HepG2 (cell line): ENCODE data around the gene CAMK2D. TPM values are rescaled to one million over a fixed set of nuclear protein-coding genes. Genes with fewer than 3 reads are reported as not detected.

Experiments
- ATAC-seq: fragments of 200-7000 bp; cut with Tn5 transposase; 3 replicates; pipeline ENCODE4 v1.9.1; 2020; ENCODE audit warnings: mild to moderate bottlenecking, moderate library complexity
- BruUV-seq: library from RNA; stranded (reverse); fragments of 400-500 nt; replicated peaks from 2 replicates; lab custom pipeline; 2021; lab: Mats Ljungman, UMichigan
- CTCF ChIA-PET: fragments of 300-600 bp; formaldehyde crosslinking; extraction: SDS; loops from one replicate; lab custom pipeline; 2021; ENCODE audit warnings: low total read pairs, inconsistent platforms, low intra/inter-chr PET ratio; lab: Yijun Ruan, JAX
- POLR2A ChIA-PET: fragments of 350-600 bp; sonication (Branson Sonifier 250); formaldehyde crosslinking; loops from one replicate; lab custom pipeline; 2020; ENCODE audit warnings: antibody characterized with exemption, inconsistent platforms; lab: Yijun Ruan, JAX
- DNase-seq: peaks from one replicate; pipeline ENCODE4 v3.0.0-alpha.2; 2015; ENCODE audit warnings: low spot score
- FAIRE-seq: peaks from 3 replicates; lab custom pipeline; 2011; peaks lifted over from hg19 to GRCh38; lab: Jason Lieb, UNC
- H2AFZ ChIP-seq: one replicate; pipeline ENCODE4 v1.6.1; 2011; ENCODE audit warnings: low read length, inconsistent platforms
- H3K27ac ChIP-seq: fragments of 300-600 bp; 3 replicates; pipeline ENCODE4 v1.8.0; 2011; ENCODE audit warnings: mixed run types, mild to moderate bottlenecking, mixed read lengths, low read length, inconsistent platforms; ENCODE audit not compliant: insufficient read depth; ENCODE audit errors: extremely low read length
- H3K27me3 ChIP-seq, 2 experiments: fragments of 200-600 bp in 1 of 2; 2 replicates in 1 of 2; 3 replicates in 1 of 2; pipeline versions ENCODE4 v1.6.0 to v1.8.0; 2011; ENCODE audit warnings: low read length in 2 of 2, mild to moderate bottlenecking in 2 of 2, moderate library complexity in 2 of 2, inconsistent platforms in 1 of 2; ENCODE audit not compliant: insufficient read depth in 2 of 2, control insufficient read depth in 1 of 2
- H3K36me3 ChIP-seq, 2 experiments: fragments of 200-600 bp in 1 of 2; replicated peaks in 1 of 2; 2 replicates in 1 of 2; 3 replicates in 1 of 2; pipeline versions ENCODE4 v1.5.1 to v1.8.0; 2011; ENCODE audit warnings: low read length in 2 of 2, inconsistent platforms in 1 of 2; ENCODE audit not compliant: insufficient read depth in 2 of 2, control insufficient read depth in 1 of 2
- H3K4me1 ChIP-seq: 2 replicates; pipeline ENCODE4 v1.5.1; 2012; ENCODE audit warnings: low read length, inconsistent platforms; ENCODE audit not compliant: insufficient read depth
- H3K4me2 ChIP-seq: 2 replicates; pipeline ENCODE4 v1.6.0; 2011; ENCODE audit warnings: low read depth, low read length, inconsistent platforms
- H3K4me3 ChIP-seq, 3 experiments: fragments of 200-600 bp in 1 of 3; sonication (generic), shearing (Covaris generic) in 1 of 3; replicated peaks in 1 of 3; 2 replicates each; pipeline ENCODE4 v1.5.1; 2011 to 2016; ENCODE audit warnings: low read length in 3 of 3, inconsistent platforms in 2 of 3, low read depth in 2 of 3, mild to moderate bottlenecking in 2 of 3, control low read depth in 1 of 3, mixed read lengths in 1 of 3; ENCODE audit not compliant: insufficient read depth in 1 of 3
- H3K79me2 ChIP-seq: one replicate; pipeline ENCODE4 v1.6.1; 2011; ENCODE audit warnings: low read length, inconsistent platforms; ENCODE audit not compliant: insufficient read depth
- H3K9ac ChIP-seq: 2 replicates; pipeline ENCODE4 v1.6.0; 2011; ENCODE audit warnings: mild to moderate bottlenecking, low read depth, low read length, inconsistent platforms; ENCODE audit not compliant: insufficient read depth
- H3K9me3 ChIP-seq: 2 replicates; pipeline ENCODE4 v1.5.1; 2012; ENCODE audit warnings: mild to moderate bottlenecking, low read length
- H4K20me1 ChIP-seq: 2 replicates; pipeline ENCODE4 v1.6.0; 2011; ENCODE audit warnings: inconsistent platforms, mild to moderate bottlenecking, low read length, moderate library complexity; ENCODE audit not compliant: insufficient read depth
- FIP1L1 ChIP-seq: fragments of 200-400 bp; formaldehyde crosslinking; IDR thresholded peaks from 2 replicates; pipeline ENCODE4 v1.6.1; 2018; ENCODE audit warnings: low read depth, mild to moderate bottlenecking, low read length, moderate library complexity, borderline replicate concordance; ENCODE audit not compliant: insufficient read depth
- FOXA1 ChIP-seq, 2 experiments: fragments of 450-650 bp in 1 of 2; sonication (generic) in 1 of 2; formaldehyde crosslinking in 1 of 2; IDR thresholded peaks; 2 replicates each; pipeline versions ENCODE4 v1.4.0 to v1.6.1; 2016 to 2020; ENCODE audit warnings: missing genetic modification reagents in 1 of 2
- FOXA3 ChIP-seq: IDR thresholded peaks from 2 replicates; pipeline ENCODE4 v1.6.1; 2016; ENCODE audit warnings: missing genetic modification reagents, missing compliant biosample characterization
- GATAD2A ChIP-seq: IDR thresholded peaks from 2 replicates; pipeline ENCODE4 v1.6.1; 2016
- U2AF1 ChIP-seq: fragments of 200-400 bp; formaldehyde crosslinking; optimal IDR thresholded peaks from 2 replicates; pipeline ENCODE3; 2017; ENCODE audit warnings: mild to moderate bottlenecking, low read depth, low read length
- ZNF441 ChIP-seq: sonication (generic); formaldehyde crosslinking; IDR thresholded peaks from 2 replicates; pipeline ENCODE4 v1.7.0; 2021; ENCODE audit warnings: missing genetic modification reagents, borderline replicate concordance
- ZNF546 ChIP-seq: sonication (generic); formaldehyde crosslinking; conservative IDR thresholded peaks from 2 replicates; pipeline ENCODE4 v1.8.1; 2023; ENCODE audit warnings: mild to moderate bottlenecking, missing genetic modification reagents
- ZNF567 ChIP-seq: sonication (generic); formaldehyde crosslinking; IDR thresholded peaks from 2 replicates; pipeline ENCODE4 v1.8.1; 2023; ENCODE audit warnings: mild to moderate bottlenecking, missing genetic modification reagents, borderline replicate concordance
- WGBS: methylation state at CpG from one replicate; pipeline ENCODE4 v1.1.6; 2017; ENCODE audit warnings: low lambda C conversion rate; 5-methylcytosine and 5-hydroxymethylcytosine counted together
- in situ Hi-C: cut with HindIII; loops from 2 replicates; pipeline ENCODE4 v1.10.0; 2017; ENCODE audit warnings: low pct_unique_long_range_greater_than_20kb; ENCODE audit not compliant: extremely low pct_ligation_motif_present
- intact Hi-C: fragments of 100-400 bp; cut with micrococcal nuclease; formaldehyde crosslinking; loops from one replicate; pipeline ENCODE4 v1.10.0; 2022; ENCODE audit not compliant: unreplicated experiment
- polyA plus RNA-seq, 8 experiments: library from polyadenylated mRNA; depleted of rRNA in 3 of 8; stranded (reverse) in 7 of 8; unstranded in 1 of 8; fragments of >200 nt; fragmentation: Illumina TruSeq in 4 of 8; extraction: Trizol in 4 of 8; gene quantifications; 2 replicates each; pipeline versions ENCODE4 v1.2.1 to v1.2.3, GENCODE V29; 2011 to 2016; ENCODE audit warnings: low read depth in 4 of 8, missing spikeins in 1 of 8, mixed read lengths in 1 of 8; ENCODE audit not compliant: insufficient read depth in 1 of 8
- total RNA-seq, 5 experiments: library from RNA; depleted of rRNA; stranded (reverse); fragments of >200 nt; fragmentation: Illumina TruSeq; extraction: Trizol; gene quantifications; 2 replicates each; pipeline ENCODE4 v1.2.3, GENCODE V29; 2016; ENCODE audit warnings: low read depth in 1 of 5
- TF ChIP-seq, protein P1 (sequence below): IDR thresholded peaks from 2 replicates; pipeline ENCODE4 v1.4.0; 2020; ENCODE audit warnings: mild to moderate bottlenecking, missing genetic modification reagents
- TF ChIP-seq, protein P2 (sequence below): sonication (generic); formaldehyde crosslinking; IDR thresholded peaks from 2 replicates; pipeline ENCODE4; 2020; ENCODE audit warnings: missing genetic modification reagents, mild to moderate bottlenecking, borderline replicate concordance
- TF ChIP-seq, protein P3 (sequence below): IDR thresholded peaks from 2 replicates; pipeline ENCODE4 v1.6.1; 2016; ENCODE audit warnings: low read depth
- TF ChIP-seq, protein P4 (sequence below): sonication (generic); formaldehyde crosslinking; IDR thresholded peaks from 2 replicates; pipeline ENCODE4 v1.4.0; 2020; ENCODE audit warnings: low read depth, mild to moderate bottlenecking, missing genetic modification reagents

CAMK2D gene
- total and polyA plus RNA-seq, 2 of the 13 experiments (the other 11 are each of a cell fraction or from before 2014, with no cell fraction given), result 18.0 to 65.4 TPM

DNA sequence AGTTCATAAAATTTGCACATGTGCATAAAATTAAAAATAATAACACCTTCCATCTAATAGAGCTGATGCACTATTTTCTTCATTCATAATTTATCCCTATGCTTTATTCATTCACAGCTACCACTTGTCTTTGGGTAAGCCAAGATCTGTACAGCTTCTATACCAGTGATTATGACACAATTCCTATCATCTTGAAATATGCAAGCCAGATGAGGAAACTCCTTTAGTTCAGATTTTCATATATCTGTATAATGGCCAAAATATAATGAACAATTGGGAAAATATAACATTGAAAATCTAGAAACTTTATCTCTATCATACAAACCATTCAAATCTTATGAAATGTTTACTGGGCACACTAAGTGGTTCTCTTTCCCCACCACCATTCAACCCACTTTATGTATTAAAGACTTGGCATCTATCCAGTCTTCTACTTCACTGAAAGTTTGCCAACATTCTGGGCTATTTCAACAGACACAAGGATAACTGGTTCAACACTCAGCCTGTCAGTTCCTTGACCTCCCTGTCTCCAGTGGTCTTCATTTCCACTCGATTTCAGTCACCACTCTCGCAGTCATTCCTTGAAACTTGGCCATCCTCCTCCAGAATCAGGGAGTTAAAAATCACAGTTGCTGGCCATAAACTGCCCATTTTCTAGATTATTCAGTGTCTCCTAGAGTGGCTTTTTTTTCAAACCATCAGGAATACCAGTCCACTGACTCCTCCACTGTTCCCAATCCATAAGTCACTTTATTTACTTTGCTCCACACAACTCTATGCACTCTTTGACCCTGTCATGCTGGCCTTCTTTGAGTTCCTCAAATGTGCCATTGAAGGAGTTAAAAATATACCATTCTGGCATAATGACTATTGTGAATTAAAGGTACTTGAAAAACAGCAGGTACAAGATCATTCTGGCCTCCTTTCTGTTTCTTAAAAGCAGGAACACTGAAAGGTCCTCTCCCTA lies 85.5 kb downstream of the CAMK2D start:
- Histone ChIP-seq H3K9me3 (peaks cover under 1% of the 10 kb centered on the region; the same call in 1 of the 2 replicates), H3K27ac (no peak overlapping the region), H3K36me3 (no peaks in the 10 kb centered on the region; a peak in 1 of 5 replicates), H3K4me2 (no peak overlapping the region), H2AFZ (no peak overlapping the region), H3K27me3 (no peaks in the 10 kb centered on the region), H3K9ac (no peak overlapping the region), H3K4me3 (no peak overlapping the region), H4K20me1 (no peaks in the 10 kb centered on the region), H3K4me1 (peaks cover 18% of the 10 kb centered on the region), H3K79me2 (peaks cover 2% of the 10 kb centered on the region)
- CTCF ChIA-PET, result no interaction called here
- WGBS, result 95% methylated on average over 2 of the region's 2 CpGs
- no peak for FAIRE-seq
- in situ Hi-C loops (no loop called here), intact Hi-C loops (no loop called here)
- POLR2A ChIA-PET, result no interaction called here
- DNase-seq, result peak; percentile 21
- peak; percentile 68; the same call in 2 of the 3 replicates for ATAC-seq
- no TSS peak for BruUV-seq
- TF ChIP-seq GATAD2A, result peak; percentile 54
- TF ChIP-seq FIP1L1, result no peak
- TF ChIP-seq FOXA3, result 0 out of 2 replicates have a peak, but pooled peaks have one; percentile 7
- TF ChIP-seq, protein P1, sequence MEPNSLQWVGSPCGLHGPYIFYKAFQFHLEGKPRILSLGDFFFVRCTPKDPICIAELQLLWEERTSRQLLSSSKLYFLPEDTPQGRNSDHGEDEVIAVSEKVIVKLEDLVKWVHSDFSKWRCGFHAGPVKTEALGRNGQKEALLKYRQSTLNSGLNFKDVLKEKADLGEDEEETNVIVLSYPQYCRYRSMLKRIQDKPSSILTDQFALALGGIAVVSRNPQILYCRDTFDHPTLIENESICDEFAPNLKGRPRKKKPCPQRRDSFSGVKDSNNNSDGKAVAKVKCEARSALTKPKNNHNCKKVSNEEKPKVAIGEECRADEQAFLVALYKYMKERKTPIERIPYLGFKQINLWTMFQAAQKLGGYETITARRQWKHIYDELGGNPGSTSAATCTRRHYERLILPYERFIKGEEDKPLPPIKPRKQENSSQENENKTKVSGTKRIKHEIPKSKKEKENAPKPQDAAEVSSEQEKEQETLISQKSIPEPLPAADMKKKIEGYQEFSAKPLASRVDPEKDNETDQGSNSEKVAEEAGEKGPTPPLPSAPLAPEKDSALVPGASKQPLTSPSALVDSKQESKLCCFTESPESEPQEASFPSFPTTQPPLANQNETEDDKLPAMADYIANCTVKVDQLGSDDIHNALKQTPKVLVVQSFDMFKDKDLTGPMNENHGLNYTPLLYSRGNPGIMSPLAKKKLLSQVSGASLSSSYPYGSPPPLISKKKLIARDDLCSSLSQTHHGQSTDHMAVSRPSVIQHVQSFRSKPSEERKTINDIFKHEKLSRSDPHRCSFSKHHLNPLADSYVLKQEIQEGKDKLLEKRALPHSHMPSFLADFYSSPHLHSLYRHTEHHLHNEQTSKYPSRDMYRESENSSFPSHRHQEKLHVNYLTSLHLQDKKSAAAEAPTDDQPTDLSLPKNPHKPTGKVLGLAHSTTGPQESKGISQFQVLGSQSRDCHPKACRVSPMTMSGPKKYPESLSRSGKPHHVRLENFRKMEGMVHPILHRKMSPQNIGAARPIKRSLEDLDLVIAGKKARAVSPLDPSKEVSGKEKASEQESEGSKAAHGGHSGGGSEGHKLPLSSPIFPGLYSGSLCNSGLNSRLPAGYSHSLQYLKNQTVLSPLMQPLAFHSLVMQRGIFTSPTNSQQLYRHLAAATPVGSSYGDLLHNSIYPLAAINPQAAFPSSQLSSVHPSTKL (CRISPR knock-in tag), result 0 out of 2 replicates have a peak, but pooled peaks have one; percentile 34
- TF ChIP-seq ZNF441 (CRISPR knock-in tag), result no peak
- TF ChIP-seq ZNF567 (CRISPR knock-in tag), result no peak
- no peak for TF ChIP-seq U2AF1
- no peak for TF ChIP-seq ZNF546
- no peak for TF ChIP-seq FOXA1 (IDR thresholded peaks at IDR 0.05)
- TF ChIP-seq FOXA1 (CRISPR knock-in tag; IDR thresholded peaks at IDR 0.05), result 0 out of 2 replicates have a peak, but pooled peaks have one; percentile 14
- TF ChIP-seq, protein P2, sequence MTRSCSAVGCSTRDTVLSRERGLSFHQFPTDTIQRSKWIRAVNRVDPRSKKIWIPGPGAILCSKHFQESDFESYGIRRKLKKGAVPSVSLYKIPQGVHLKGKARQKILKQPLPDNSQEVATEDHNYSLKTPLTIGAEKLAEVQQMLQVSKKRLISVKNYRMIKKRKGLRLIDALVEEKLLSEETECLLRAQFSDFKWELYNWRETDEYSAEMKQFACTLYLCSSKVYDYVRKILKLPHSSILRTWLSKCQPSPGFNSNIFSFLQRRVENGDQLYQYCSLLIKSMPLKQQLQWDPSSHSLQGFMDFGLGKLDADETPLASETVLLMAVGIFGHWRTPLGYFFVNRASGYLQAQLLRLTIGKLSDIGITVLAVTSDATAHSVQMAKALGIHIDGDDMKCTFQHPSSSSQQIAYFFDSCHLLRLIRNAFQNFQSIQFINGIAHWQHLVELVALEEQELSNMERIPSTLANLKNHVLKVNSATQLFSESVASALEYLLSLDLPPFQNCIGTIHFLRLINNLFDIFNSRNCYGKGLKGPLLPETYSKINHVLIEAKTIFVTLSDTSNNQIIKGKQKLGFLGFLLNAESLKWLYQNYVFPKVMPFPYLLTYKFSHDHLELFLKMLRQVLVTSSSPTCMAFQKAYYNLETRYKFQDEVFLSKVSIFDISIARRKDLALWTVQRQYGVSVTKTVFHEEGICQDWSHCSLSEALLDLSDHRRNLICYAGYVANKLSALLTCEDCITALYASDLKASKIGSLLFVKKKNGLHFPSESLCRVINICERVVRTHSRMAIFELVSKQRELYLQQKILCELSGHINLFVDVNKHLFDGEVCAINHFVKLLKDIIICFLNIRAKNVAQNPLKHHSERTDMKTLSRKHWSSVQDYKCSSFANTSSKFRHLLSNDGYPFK (CRISPR knock-in tag), result no peak
- TF ChIP-seq, protein P3, sequence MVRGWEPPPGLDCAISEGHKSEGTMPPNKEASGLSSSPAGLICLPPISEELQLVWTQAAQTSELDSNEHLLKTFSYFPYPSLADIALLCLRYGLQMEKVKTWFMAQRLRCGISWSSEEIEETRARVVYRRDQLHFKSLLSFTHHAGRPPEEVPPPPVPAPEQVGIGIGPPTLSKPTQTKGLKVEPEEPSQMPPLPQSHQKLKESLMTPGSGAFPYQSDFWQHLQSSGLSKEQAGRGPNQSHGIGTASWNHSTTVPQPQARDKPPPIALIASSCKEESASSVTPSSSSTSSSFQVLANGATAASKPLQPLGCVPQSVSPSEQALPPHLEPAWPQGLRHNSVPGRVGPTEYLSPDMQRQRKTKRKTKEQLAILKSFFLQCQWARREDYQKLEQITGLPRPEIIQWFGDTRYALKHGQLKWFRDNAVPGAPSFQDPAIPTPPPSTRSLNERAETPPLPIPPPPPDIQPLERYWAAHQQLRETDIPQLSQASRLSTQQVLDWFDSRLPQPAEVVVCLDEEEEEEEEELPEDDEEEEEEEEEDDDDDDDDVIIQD (CRISPR knock-in tag), result 0 out of 2 replicates have a peak, but pooled peaks have one; percentile 36
- TF ChIP-seq, protein P4, sequence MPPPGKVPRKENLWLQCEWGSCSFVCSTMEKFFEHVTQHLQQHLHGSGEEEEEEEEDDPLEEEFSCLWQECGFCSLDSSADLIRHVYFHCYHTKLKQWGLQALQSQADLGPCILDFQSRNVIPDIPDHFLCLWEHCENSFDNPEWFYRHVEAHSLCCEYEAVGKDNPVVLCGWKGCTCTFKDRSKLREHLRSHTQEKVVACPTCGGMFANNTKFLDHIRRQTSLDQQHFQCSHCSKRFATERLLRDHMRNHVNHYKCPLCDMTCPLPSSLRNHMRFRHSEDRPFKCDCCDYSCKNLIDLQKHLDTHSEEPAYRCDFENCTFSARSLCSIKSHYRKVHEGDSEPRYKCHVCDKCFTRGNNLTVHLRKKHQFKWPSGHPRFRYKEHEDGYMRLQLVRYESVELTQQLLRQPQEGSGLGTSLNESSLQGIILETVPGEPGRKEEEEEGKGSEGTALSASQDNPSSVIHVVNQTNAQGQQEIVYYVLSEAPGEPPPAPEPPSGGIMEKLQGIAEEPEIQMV (CRISPR knock-in tag), result no peak
